HepG2 (cell line): ENCODE data around the gene NSF.
"Not testable (repeated sequence)": the region's sequence is repeated elsewhere in the genome, so short reads cannot be mapped to it uniquely, and the experiment has no call there.

Source experiments
- BORCS8-MEF2B ChIP-seq: sonication (generic); formaldehyde crosslinking; IDR thresholded peaks from 2 replicates; pipeline ENCODE4 v1.8.0; 2022; ENCODE audit warnings: mild to moderate bottlenecking, missing genetic modification reagents
- EZH2 ChIP-seq: conservative IDR thresholded peaks from 2 replicates; pipeline ENCODE4 v1.6.1; 2012; ENCODE audit warnings: mild to moderate bottlenecking, low read depth, low read length, moderate library complexity
- HCFC1 ChIP-seq: fragments of 150-350 bp; IDR thresholded peaks from 2 replicates; pipeline ENCODE4 v1.6.1; 2014; ENCODE audit warnings: low read depth, low read length
- POLR2A ChIP-seq, 2 experiments: IDR thresholded peaks; 2 replicates each; pipeline ENCODE4 v1.6.1; 2011; ENCODE audit warnings: low read depth in 2 of 2, low read length in 2 of 2, mild to moderate bottlenecking in 1 of 2, moderate library complexity in 1 of 2; ENCODE audit not compliant: insufficient read depth in 1 of 2
- TCF7L2 ChIP-seq: IDR thresholded peaks from 2 replicates; pipeline ENCODE4 v1.6.1; 2011; ENCODE audit warnings: mild to moderate bottlenecking, low read depth, low read length, moderate library complexity
- ZEB1 ChIP-seq: IDR thresholded peaks from 2 replicates; pipeline ENCODE4 v1.6.1; 2012; ENCODE audit warnings: mild to moderate bottlenecking, low read depth, inconsistent platforms; ENCODE audit not compliant: insufficient replicate concordance
- ZFP1 ChIP-seq: IDR thresholded peaks from 2 replicates; pipeline ENCODE4 v1.6.1; 2016
- ZFP41 ChIP-seq: sonication (generic); formaldehyde crosslinking; IDR thresholded peaks from 2 replicates; pipeline ENCODE4 v1.4.0; 2020; ENCODE audit warnings: mild to moderate bottlenecking, missing genetic modification reagents, borderline replicate concordance
- ZNF484 ChIP-seq: sonication (generic); formaldehyde crosslinking; IDR thresholded peaks from 2 replicates; pipeline ENCODE4 v1.5.1; 2020; ENCODE audit warnings: mild to moderate bottlenecking, low read depth, missing genetic modification reagents, borderline replicate concordance
- TF ChIP-seq, protein P1 (sequence below): sonication (generic); formaldehyde crosslinking; IDR thresholded peaks from 2 replicates; pipeline ENCODE4 v1.4.0; 2020; ENCODE audit warnings: missing genetic modification reagents
- TF ChIP-seq, protein P2 (sequence below): sonication (generic); formaldehyde crosslinking; IDR thresholded peaks from 2 replicates; pipeline ENCODE4 v1.5.0; 2020; ENCODE audit warnings: mild to moderate bottlenecking, missing genetic modification reagents, moderate library complexity
- TF ChIP-seq, protein P3 (sequence below): sonication (generic); formaldehyde crosslinking; IDR thresholded peaks from 2 replicates; pipeline ENCODE4 v1.4.0; 2020; ENCODE audit warnings: missing genetic modification reagents
- TF ChIP-seq, protein P4 (sequence below): sonication (generic); formaldehyde crosslinking; IDR thresholded peaks from 2 replicates; pipeline ENCODE4 v1.8.1; 2023; ENCODE audit warnings: missing genetic modification reagents, inconsistent platforms, borderline replicate concordance

DNA sequence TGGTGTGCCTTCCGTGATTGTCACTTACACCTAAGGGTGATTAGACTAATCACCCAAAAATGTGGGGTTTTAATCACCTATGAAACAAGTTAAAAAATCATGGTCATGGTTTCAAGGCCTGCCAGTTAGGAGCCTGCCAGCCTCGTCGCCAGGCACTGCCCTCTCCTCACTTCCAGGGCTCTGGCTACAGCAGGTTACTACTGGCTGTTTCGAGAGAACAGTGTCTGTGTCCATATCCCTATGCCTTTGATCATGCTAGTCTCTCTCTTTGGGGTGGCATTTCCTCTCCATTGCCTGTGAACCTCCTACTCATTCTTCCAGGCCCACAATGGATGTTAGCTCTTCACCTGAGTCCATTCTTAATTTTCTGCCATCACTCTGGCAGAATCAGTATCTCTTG lies 80.3 kb downstream of the NSF start:
- TF ChIP-seq, protein P1, sequence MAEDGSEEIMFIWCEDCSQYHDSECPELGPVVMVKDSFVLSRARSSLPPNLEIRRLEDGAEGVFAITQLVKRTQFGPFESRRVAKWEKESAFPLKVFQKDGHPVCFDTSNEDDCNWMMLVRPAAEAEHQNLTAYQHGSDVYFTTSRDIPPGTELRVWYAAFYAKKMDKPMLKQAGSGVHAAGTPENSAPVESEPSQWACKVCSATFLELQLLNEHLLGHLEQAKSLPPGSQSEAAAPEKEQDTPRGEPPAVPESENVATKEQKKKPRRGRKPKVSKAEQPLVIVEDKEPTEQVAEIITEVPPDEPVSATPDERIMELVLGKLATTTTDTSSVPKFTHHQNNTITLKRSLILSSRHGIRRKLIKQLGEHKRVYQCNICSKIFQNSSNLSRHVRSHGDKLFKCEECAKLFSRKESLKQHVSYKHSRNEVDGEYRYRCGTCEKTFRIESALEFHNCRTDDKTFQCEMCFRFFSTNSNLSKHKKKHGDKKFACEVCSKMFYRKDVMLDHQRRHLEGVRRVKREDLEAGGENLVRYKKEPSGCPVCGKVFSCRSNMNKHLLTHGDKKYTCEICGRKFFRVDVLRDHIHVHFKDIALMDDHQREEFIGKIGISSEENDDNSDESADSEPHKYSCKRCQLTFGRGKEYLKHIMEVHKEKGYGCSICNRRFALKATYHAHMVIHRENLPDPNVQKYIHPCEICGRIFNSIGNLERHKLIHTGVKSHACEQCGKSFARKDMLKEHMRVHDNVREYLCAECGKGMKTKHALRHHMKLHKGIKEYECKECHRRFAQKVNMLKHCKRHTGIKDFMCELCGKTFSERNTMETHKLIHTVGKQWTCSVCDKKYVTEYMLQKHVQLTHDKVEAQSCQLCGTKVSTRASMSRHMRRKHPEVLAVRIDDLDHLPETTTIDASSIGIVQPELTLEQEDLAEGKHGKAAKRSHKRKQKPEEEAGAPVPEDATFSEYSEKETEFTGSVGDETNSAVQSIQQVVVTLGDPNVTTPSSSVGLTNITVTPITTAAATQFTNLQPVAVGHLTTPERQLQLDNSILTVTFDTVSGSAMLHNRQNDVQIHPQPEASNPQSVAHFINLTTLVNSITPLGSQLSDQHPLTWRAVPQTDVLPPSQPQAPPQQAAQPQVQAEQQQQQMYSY (CRISPR knock-in tag), result not testable (repeated sequence)
- TF ChIP-seq TCF7L2; POLR2A (IDR thresholded peaks at IDR 0.05; ENCODE audit: insufficient read depth in 1 of 2, low read depth in 2 of 2, low read length in 2 of 2); ZFP41; ZNF484 (CRISPR knock-in tag); ZEB1; EZH2; ZFP1; BORCS8-MEF2B (CRISPR knock-in tag); HCFC1: not testable (repeated sequence)
- TF ChIP-seq, protein P2, sequence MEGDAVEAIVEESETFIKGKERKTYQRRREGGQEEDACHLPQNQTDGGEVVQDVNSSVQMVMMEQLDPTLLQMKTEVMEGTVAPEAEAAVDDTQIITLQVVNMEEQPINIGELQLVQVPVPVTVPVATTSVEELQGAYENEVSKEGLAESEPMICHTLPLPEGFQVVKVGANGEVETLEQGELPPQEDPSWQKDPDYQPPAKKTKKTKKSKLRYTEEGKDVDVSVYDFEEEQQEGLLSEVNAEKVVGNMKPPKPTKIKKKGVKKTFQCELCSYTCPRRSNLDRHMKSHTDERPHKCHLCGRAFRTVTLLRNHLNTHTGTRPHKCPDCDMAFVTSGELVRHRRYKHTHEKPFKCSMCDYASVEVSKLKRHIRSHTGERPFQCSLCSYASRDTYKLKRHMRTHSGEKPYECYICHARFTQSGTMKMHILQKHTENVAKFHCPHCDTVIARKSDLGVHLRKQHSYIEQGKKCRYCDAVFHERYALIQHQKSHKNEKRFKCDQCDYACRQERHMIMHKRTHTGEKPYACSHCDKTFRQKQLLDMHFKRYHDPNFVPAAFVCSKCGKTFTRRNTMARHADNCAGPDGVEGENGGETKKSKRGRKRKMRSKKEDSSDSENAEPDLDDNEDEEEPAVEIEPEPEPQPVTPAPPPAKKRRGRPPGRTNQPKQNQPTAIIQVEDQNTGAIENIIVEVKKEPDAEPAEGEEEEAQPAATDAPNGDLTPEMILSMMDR (CRISPR knock-in tag), result not testable (repeated sequence)
- TF ChIP-seq, protein P3, sequence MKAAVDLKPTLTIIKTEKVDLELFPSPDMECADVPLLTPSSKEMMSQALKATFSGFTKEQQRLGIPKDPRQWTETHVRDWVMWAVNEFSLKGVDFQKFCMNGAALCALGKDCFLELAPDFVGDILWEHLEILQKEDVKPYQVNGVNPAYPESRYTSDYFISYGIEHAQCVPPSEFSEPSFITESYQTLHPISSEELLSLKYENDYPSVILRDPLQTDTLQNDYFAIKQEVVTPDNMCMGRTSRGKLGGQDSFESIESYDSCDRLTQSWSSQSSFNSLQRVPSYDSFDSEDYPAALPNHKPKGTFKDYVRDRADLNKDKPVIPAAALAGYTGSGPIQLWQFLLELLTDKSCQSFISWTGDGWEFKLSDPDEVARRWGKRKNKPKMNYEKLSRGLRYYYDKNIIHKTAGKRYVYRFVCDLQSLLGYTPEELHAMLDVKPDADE (CRISPR knock-in tag), result not testable (repeated sequence)
- TF ChIP-seq, protein P4, sequence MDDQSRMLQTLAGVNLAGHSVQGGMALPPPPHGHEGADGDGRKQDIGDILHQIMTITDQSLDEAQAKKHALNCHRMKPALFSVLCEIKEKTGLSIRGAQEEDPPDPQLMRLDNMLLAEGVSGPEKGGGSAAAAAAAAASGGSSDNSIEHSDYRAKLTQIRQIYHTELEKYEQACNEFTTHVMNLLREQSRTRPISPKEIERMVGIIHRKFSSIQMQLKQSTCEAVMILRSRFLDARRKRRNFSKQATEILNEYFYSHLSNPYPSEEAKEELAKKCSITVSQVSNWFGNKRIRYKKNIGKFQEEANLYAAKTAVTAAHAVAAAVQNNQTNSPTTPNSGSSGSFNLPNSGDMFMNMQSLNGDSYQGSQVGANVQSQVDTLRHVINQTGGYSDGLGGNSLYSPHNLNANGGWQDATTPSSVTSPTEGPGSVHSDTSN, result not testable (repeated sequence)
